ENCODE results near the gene IGFBP3.
A peak's percentile ranks its signal among the peaks of the same experiment; 100 is the strongest.

The IGFBP3 gene

GRCh38 chr7:45917658-45918057 is 3.4 kb downstream of the IGFBP3 start:
- ATAC-seq (ENCODE audit: insufficient read depth, low read depth), result peak; percentile 90
- Histone ChIP-seq H3K4me3 (ENCODE audit: low read depth in 1 of 2, low read length in 2 of 2) (no peak overlapping the region), H2AFZ (ENCODE audit: low read depth, low read length) (peak overlapping the region; percentile 42), H3K36me3 (ENCODE audit: insufficient read depth, low read length) (no peaks in the 10 kb centered on the region), H3K4me1 (ENCODE audit: insufficient read depth, low read length) (no peaks in the 10 kb centered on the region), H3K4me2 (ENCODE audit: insufficient read depth, low read length) (no peak overlapping the region), H3K79me2 (ENCODE audit: insufficient read depth, low read length) (no peaks in the 10 kb centered on the region), H3K9ac (ENCODE audit: low read depth, low read length) (no peak overlapping the region), H3K27ac (ENCODE audit: low read length) (no peak overlapping the region), H4K20me1 (ENCODE audit: insufficient read depth, low read length) (no peaks in the 10 kb centered on the region), H3K9me3 (ENCODE audit: insufficient read depth, low read length, severe bottlenecking) (no peaks in the 10 kb centered on the region), H3K27me3 (ENCODE audit: insufficient read depth, low read length, poor library complexity) (peaks cover 5% of the 10 kb centered on the region)
- TF ChIP-seq EZH2 (IDR thresholded peaks at IDR 0.05; ENCODE audit: borderline replicate concordance, low read depth, low read length, severe bottlenecking), result no peak
- TF ChIP-seq CTCF (IDR thresholded peaks at IDR 0.05; ENCODE audit: borderline replicate concordance, extremely low read depth, low read length, poor library complexity, severe bottlenecking), result peak; percentile 92
- DNase-seq, result peak; percentile 74

- no peak overlapping the region for H3K4me2 ChIP-seq (ENCODE audit: insufficient read depth, low read length)
- H3K27ac ChIP-seq (ENCODE audit: low read length), result no peak overlapping the region
- H3K9ac ChIP-seq (ENCODE audit: low read depth, low read length), result no peak overlapping the region
- no peaks in the 10 kb centered on the region for H3K79me2 ChIP-seq (ENCODE audit: insufficient read depth, low read length)
- no peak for DNase-seq
- H3K4me3 ChIP-seq (ENCODE audit: low read depth in 1 of 2, low read length in 2 of 2), result no peak overlapping the region
- H3K4me1 ChIP-seq (ENCODE audit: insufficient read depth, low read length), result no peaks in the 10 kb centered on the region
- TF ChIP-seq CTCF (IDR thresholded peaks at IDR 0.05; ENCODE audit: borderline replicate concordance, extremely low read depth, low read length, poor library complexity, severe bottlenecking) (no peak), EZH2 (IDR thresholded peaks at IDR 0.05; ENCODE audit: borderline replicate concordance, low read depth, low read length, severe bottlenecking) (no peak)
- H2AFZ ChIP-seq (ENCODE audit: low read depth, low read length), result no peak overlapping the region
- H4K20me1 ChIP-seq (ENCODE audit: insufficient read depth, low read length), result no peaks in the 10 kb centered on the region
- H3K9me3 ChIP-seq (ENCODE audit: insufficient read depth, low read length, severe bottlenecking), result no peaks in the 10 kb centered on the region
- no peak for ATAC-seq (ENCODE audit: insufficient read depth, low read depth)
- H3K36me3 ChIP-seq (ENCODE audit: insufficient read depth, low read length), result no peaks in the 10 kb centered on the region
- H3K27me3 ChIP-seq (ENCODE audit: insufficient read depth, low read length, poor library complexity), result peaks cover 5% of the 10 kb centered on the region
These were observed 4.0 kb downstream of the IGFBP3 start for GRCh38 chr7:45917064-45917463.

- Histone ChIP-seq H3K4me3 (ENCODE audit: low read depth in 1 of 2, low read length in 2 of 2) (no peak overlapping the region), H3K9me3 (ENCODE audit: insufficient read depth, low read length, severe bottlenecking) (no peaks in the 10 kb centered on the region), H4K20me1 (ENCODE audit: insufficient read depth, low read length) (no peaks in the 10 kb centered on the region), H3K4me2 (ENCODE audit: insufficient read depth, low read length) (no peak overlapping the region), H3K79me2 (ENCODE audit: insufficient read depth, low read length) (no peaks in the 10 kb centered on the region), H3K27me3 (ENCODE audit: insufficient read depth, low read length, poor library complexity) (peaks cover 5% of the 10 kb centered on the region), H3K4me1 (ENCODE audit: insufficient read depth, low read length) (no peaks in the 10 kb centered on the region), H3K36me3 (ENCODE audit: insufficient read depth, low read length) (no peaks in the 10 kb centered on the region), H3K9ac (ENCODE audit: low read depth, low read length) (no peak overlapping the region), H2AFZ (ENCODE audit: low read depth, low read length) (no peak overlapping the region), H3K27ac (ENCODE audit: low read length) (no peak overlapping the region)
- ATAC-seq (ENCODE audit: insufficient read depth, low read depth) (no peak), DNase-seq (no peak)
- TF ChIP-seq EZH2 (IDR thresholded peaks at IDR 0.05; ENCODE audit: borderline replicate concordance, low read depth, low read length, severe bottlenecking) (no peak), CTCF (IDR thresholded peaks at IDR 0.05; ENCODE audit: borderline replicate concordance, extremely low read depth, low read length, poor library complexity, severe bottlenecking) (no peak)
These were observed 5.5 kb downstream of the IGFBP3 start for GRCh38 chr7:45915606-45916005.

GRCh38 chr7:45914911-45915310 is 6.2 kb downstream of the IGFBP3 start:
- H3K9me3 ChIP-seq (ENCODE audit: insufficient read depth, low read length, severe bottlenecking), result no peaks in the 10 kb centered on the region
- H3K9ac ChIP-seq (ENCODE audit: low read depth, low read length), result no peak overlapping the region
- no peak for ATAC-seq (ENCODE audit: insufficient read depth, low read depth)
- no peak for TF ChIP-seq EZH2 (IDR thresholded peaks at IDR 0.05; ENCODE audit: borderline replicate concordance, low read depth, low read length, severe bottlenecking)
- no peak for TF ChIP-seq CTCF (IDR thresholded peaks at IDR 0.05; ENCODE audit: borderline replicate concordance, extremely low read depth, low read length, poor library complexity, severe bottlenecking)
- no peak overlapping the region for H3K4me2 ChIP-seq (ENCODE audit: insufficient read depth, low read length)
- no peaks in the 10 kb centered on the region for H4K20me1 ChIP-seq (ENCODE audit: insufficient read depth, low read length)
- H2AFZ ChIP-seq (ENCODE audit: low read depth, low read length), result no peak overlapping the region
- DNase-seq, result no peak
- no peak overlapping the region for H3K4me3 ChIP-seq (ENCODE audit: low read depth in 1 of 2, low read length in 2 of 2)
- H3K27ac ChIP-seq (ENCODE audit: low read length), result no peak overlapping the region
- H3K36me3 ChIP-seq (ENCODE audit: insufficient read depth, low read length), result no peaks in the 10 kb centered on the region
- no peaks in the 10 kb centered on the region for H3K79me2 ChIP-seq (ENCODE audit: insufficient read depth, low read length)
- H3K4me1 ChIP-seq (ENCODE audit: insufficient read depth, low read length), result no peaks in the 10 kb centered on the region
- peaks cover 5% of the 10 kb centered on the region for H3K27me3 ChIP-seq (ENCODE audit: insufficient read depth, low read length, poor library complexity)
